Thyroid gland (tissue), 4 donors: ENCODE measurements around the gene DYNC1I1. TPM values are rescaled to one million over a fixed set of nuclear protein-coding genes. Genes with fewer than 3 reads are reported as not detected.
A peak's percentile ranks its signal among the peaks of the same experiment; 100 is the strongest.

ENCODE experiments used
- DNase-seq, 2 donors: peaks; one replicate each; pipeline ENCODE4 v3.0.0-alpha.2; 2019
- H3K27ac ChIP-seq, 3 donors: fragments of 200-600 bp; sonication (generic); 1 replicate in 2 of 3; 2 replicates in 1 of 3; pipeline ENCODE4 v1.5.1; 2016 to 2019; ENCODE audit warnings: mild to moderate bottlenecking in 1 of 3, moderate library complexity in 1 of 3
- H3K27me3 ChIP-seq: fragments of 200-600 bp; sonication (generic); one replicate; pipeline ENCODE4 v1.5.1; 2019
- H3K36me3 ChIP-seq, 2 donors: fragments of 200-600 bp; sonication (generic); one replicate each; pipeline ENCODE4 v1.5.1; 2016 to 2019
- H3K4me1 ChIP-seq, 2 donors: fragments of 200-600 bp; sonication (generic); one replicate each; pipeline ENCODE4 v1.5.1; 2017 to 2019
- H3K4me3 ChIP-seq, 3 donors: fragments of 200-600 bp; sonication (generic); replicated peaks in 1 of 3; 1 replicate in 2 of 3; 2 replicates in 1 of 3; pipeline ENCODE4 v1.5.1; 2016; ENCODE audit warnings: mild to moderate bottlenecking in 1 of 3
- H3K9me3 ChIP-seq: fragments of 200-600 bp; sonication (generic); one replicate; pipeline ENCODE4 v1.5.1; 2017
- POLR2A ChIP-seq, 2 donors: fragments of 450-650 bp; IDR thresholded peaks; one replicate each; pipeline ENCODE4 v1.6.1; 2017; ENCODE audit warnings: antibody characterized with exemption in 2 of 2, mild to moderate bottlenecking in 2 of 2, moderate library complexity in 1 of 2
- WGBS, 2 donors: methylation state at CpG; one replicate each; pipeline ENCODE4 v1.1.5; 2017; 5-methylcytosine and 5-hydroxymethylcytosine counted together
- intact Hi-C: fragments of 100-400 bp; cut with DNase I; formaldehyde crosslinking; loops from one replicate; pipeline ENCODE4 v1.15.1; 2023
- total RNA-seq, 4 donors: library from RNA; depleted of rRNA; stranded (reverse); fragments of >200 nt; gene quantifications; one replicate each; pipeline ENCODE4 v1.2.3, GENCODE V29; 2016
- TF ChIP-seq, protein P1 (sequence below), 6 experiments: fragments of 200-600 bp in 3 of 6; fragments of 450-650 bp in 3 of 6; sonication (generic) in 3 of 6; IDR thresholded peaks; one replicate each; pipeline ENCODE4 v1.5.1; 2016 to 2019; ENCODE audit warnings: antibody characterized with exemption in 6 of 6, mild to moderate bottlenecking in 2 of 6, inconsistent platforms in 1 of 6, moderate library complexity in 1 of 6

Gene DYNC1I1
- total RNA-seq, 4 donors from 2014 or later, result 6.6 to 12.8 (median 10.5) TPM

DNA sequence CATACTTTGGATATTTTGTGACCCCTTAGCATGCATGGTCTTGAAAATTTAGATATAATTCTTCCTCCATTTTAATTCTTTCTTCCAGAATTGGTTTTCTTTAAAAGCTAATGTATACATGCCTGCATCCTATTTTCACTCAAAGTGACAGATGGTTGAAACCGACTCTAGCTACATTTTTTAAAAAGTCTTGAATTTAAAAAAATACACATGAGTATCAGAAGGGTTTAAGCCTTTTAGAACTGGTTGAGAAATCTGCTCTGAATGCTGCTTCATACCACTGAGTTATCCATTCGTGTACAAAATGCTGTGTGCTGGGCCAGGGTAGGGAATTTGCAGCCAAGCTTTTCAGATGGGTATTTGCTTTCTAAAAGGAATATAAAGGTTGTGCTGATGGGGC lies 16.5 kb downstream of the DYNC1I1 start:
- intact Hi-C loops, result no loop called here
- DNase-seq, result peak in 1 of 2 donors; percentile 24
- H3K36me3 ChIP-seq, result no peaks in the 10 kb centered on the region
- no peak for TF ChIP-seq POLR2A (IDR thresholded peaks at IDR 0.05)
- TF ChIP-seq, protein P1, sequence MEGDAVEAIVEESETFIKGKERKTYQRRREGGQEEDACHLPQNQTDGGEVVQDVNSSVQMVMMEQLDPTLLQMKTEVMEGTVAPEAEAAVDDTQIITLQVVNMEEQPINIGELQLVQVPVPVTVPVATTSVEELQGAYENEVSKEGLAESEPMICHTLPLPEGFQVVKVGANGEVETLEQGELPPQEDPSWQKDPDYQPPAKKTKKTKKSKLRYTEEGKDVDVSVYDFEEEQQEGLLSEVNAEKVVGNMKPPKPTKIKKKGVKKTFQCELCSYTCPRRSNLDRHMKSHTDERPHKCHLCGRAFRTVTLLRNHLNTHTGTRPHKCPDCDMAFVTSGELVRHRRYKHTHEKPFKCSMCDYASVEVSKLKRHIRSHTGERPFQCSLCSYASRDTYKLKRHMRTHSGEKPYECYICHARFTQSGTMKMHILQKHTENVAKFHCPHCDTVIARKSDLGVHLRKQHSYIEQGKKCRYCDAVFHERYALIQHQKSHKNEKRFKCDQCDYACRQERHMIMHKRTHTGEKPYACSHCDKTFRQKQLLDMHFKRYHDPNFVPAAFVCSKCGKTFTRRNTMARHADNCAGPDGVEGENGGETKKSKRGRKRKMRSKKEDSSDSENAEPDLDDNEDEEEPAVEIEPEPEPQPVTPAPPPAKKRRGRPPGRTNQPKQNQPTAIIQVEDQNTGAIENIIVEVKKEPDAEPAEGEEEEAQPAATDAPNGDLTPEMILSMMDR (IDR thresholded peaks at IDR 0.05), result no peak
- H3K27ac ChIP-seq, result no peak overlapping the region
- no peaks in the 10 kb centered on the region for H3K27me3 ChIP-seq
- no peak overlapping the region for H3K4me3 ChIP-seq
- H3K4me1 ChIP-seq, result peaks cover 6 to 9% of the 10 kb centered on the region in 2 donors
- no peaks in the 10 kb centered on the region for H3K9me3 ChIP-seq
- 35 to 36% methylated on average over 2 of the region's 2 CpGs for WGBS, 2 donors

DNA sequence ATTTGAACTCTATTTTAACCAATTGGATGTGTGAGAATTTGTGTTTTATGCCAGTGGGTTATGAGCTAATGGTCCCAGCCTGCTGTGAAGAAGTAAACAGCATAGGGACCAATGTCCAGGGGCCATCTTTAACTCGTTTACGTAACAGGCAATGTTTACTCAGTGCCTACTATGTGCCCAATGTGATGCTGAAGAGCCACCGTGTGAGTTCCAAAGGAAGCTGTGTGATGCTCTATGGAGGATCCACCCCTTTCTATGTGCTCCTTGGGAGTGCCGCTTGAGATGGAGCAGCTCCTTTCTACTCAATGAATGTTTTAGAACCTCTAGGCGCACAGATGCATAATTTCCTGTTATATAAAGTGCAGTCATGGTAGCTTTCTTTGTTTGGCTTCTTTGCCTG lies 21.3 kb downstream of the DYNC1I1 start:
- WGBS, 2 donors, result 88 to 92% methylated on average over 5 of the region's 5 CpGs
- Histone ChIP-seq H3K27me3 (no peaks in the 10 kb centered on the region), H3K4me1 (peaks cover 2 to 5% of the 10 kb centered on the region in 2 donors), H3K36me3 (no peaks in the 10 kb centered on the region), H3K4me3 (no peak overlapping the region), H3K9me3 (no peaks in the 10 kb centered on the region), H3K27ac (no peak overlapping the region)
- DNase-seq, result no peak
- TF ChIP-seq, protein P1 (IDR thresholded peaks at IDR 0.05), result no peak
- TF ChIP-seq POLR2A (IDR thresholded peaks at IDR 0.05), result no peak
- intact Hi-C loops, result no loop called here

DNA sequence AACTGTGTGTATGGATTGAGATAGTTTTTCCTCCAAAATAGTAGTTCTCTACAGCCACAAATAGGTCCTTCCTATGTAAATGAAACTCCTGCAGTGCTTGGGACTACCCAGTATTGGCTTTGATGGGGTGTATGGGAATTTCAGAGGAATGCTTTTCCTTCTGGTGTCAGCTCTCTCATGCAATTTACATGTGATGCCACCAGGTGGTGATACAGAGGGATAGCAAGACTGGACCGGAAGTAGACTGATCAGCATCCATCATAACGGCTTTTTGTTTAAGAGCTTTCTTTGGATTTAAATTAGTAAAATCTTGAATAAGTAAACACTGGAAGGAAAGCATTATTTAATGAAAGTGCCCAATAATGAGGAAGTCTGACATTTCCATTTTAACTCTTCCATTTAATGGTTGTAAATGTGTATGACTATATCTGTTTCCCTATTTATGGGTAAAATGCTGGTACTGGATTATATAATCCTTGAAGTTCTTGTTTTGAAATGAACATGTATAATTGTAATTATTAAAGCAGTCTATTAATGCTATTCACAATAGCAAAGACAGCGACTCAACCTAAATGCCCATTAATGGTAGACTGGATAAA lies 22.7 kb downstream of the DYNC1I1 start:
- no peaks in the 10 kb centered on the region for H3K36me3 ChIP-seq
- no peaks in the 10 kb centered on the region for H3K4me1 ChIP-seq
- WGBS, 2 donors, result 74 to 84% methylated on average over 3 of the region's 3 CpGs
- no peak for TF ChIP-seq POLR2A (IDR thresholded peaks at IDR 0.05)
- TF ChIP-seq, protein P1 (IDR thresholded peaks at IDR 0.05), result peak in 3 of 6 experiments; percentile 12 to 40 (median 23)
- no peak overlapping the region for H3K27ac ChIP-seq
- intact Hi-C loops, result no loop called here
- no peaks in the 10 kb centered on the region for H3K27me3 ChIP-seq
- no peaks in the 10 kb centered on the region for H3K9me3 ChIP-seq
- H3K4me3 ChIP-seq, result no peak overlapping the region
- DNase-seq, result no peak

DNA sequence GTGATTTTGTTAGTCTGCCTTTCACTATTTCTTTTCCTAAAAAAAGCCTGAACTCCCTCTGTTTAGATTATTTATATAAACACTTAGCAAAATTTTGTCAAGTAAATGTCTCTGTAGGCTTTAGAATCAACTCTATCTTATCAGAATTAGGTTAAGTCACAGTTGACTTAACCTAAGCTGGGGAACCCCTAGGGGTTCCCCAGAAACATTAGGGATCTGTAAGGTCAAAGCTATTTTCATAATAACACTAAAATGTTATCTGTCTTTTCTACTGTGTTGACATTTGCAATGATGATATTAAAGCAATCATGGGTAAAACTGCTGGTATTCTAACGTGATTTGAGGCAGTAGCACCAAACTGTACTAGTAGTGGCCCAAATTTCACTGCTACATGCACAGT lies 24.3 kb downstream of the DYNC1I1 start:
- H3K27me3 ChIP-seq, result no peaks in the 10 kb centered on the region
- TF ChIP-seq, protein P1 (IDR thresholded peaks at IDR 0.05), result no peak
- TF ChIP-seq POLR2A (IDR thresholded peaks at IDR 0.05), result no peak
- no peaks in the 10 kb centered on the region for H3K36me3 ChIP-seq
- DNase-seq, result no peak
- H3K4me1 ChIP-seq, result no peaks in the 10 kb centered on the region
- 80 to 81% methylated on average over 1 of the region's 1 CpG for WGBS, 2 donors
- H3K9me3 ChIP-seq, result no peaks in the 10 kb centered on the region
- H3K4me3 ChIP-seq, result no peak overlapping the region
- no peak overlapping the region for H3K27ac ChIP-seq
- intact Hi-C loops, result no loop called here

DNA sequence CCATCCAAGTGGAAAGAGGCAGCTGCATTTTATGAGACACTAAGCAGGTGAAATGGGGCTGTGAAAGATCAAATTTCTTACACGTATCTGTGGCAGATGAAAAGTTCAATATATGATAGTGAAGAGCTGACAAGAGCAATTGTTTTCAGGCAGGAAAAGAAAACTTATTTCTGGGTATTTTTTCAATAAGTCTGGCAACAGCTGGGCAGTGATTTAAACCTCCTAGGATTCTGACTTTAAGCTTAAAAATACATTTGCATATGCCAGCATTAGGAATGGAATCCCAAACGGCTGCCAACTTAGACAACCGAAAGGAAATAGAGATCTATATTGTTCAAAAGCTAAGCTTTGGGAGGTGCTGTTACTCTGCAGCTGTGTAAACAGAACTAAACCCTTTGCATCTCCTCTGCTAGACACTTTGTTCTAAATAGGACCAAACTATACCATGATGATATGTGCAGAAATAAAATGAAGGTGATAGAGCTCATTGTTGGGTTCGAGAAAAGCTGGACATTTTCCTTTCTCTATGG lies 26.1 kb downstream of the DYNC1I1 start:
- no peaks in the 10 kb centered on the region for H3K9me3 ChIP-seq
- H3K27me3 ChIP-seq, result no peaks in the 10 kb centered on the region
- intact Hi-C loops, result no loop called here
- H3K36me3 ChIP-seq, result no peaks in the 10 kb centered on the region
- TF ChIP-seq, protein P1 (IDR thresholded peaks at IDR 0.05), result no peak
- TF ChIP-seq POLR2A (IDR thresholded peaks at IDR 0.05), result no peak
- H3K27ac ChIP-seq, result no peak overlapping the region
- WGBS, 2 donors, result 48 to 50% methylated on average over 4 of the region's 4 CpGs
- DNase-seq, result no peak
- no peaks in the 10 kb centered on the region for H3K4me1 ChIP-seq
- H3K4me3 ChIP-seq, result no peak overlapping the region
